HG03354 (cell line): ENCODE measurements around the gene OR2T6.
"Not testable (repeated sequence)": the region's sequence is repeated elsewhere in the genome, so short reads cannot be mapped to it uniquely, and the experiment has no call there.

Experiments used
- ATAC-seq: cut with Tn5 transposase; IDR thresholded peaks from one replicate; pipeline ENCODE4 v1.9.1; 2021; ENCODE audit warnings: mild to moderate bottlenecking; ENCODE audit not compliant: unreplicated experiment, poor library complexity, severe bottlenecking

OR2T6 gene

GRCh38 chr1:248431683-248432082 is 56.1 kb downstream of the OR2T6 start:
- ATAC-seq = not testable (repeated sequence)

DNA sequence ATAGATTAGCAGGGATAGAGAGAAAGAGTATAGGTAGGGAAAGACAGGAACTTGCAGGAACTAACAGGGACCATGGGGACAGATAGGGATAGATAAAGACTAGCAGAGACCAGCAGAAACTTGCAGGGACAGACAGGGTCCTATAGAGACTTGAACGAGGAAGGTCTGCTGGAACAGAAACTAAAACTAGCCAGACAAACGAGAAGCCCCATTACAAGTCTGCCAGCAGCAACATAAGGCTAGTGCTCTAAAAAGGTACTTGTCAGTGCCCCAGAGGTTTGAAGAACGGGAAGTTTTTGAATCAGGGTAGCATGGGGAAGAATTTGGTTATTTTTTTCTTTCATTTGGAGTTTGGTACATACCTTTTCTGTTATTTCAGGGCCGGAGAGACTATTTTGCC is 56.7 kb downstream of the OR2T6 start:
- ATAC-seq = not testable (repeated sequence)

- ATAC-seq = not testable (repeated sequence)
Measured at GRCh38 chr1:248433811-248434415, 58.4 kb downstream of the OR2T6 start.

DNA sequence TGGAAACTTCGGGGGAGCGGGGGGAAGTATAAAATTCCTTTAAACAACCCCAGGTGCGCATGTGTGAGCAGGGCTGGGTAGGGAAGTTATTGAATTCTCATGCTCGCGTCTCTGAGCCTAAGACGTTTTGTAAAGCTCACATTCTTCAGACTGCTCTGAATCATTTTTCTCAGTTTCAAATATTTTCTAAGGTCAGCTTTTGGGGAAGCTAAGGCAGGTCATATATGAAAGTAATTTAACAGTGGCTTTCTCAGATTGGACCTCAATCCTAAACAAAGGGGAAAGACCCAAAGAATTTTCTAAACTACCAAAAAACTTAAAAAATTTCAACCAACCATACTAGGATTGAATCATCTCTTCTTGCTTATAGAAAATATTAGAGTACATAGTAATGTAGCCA is 59.4 kb downstream of the OR2T6 start:
- not testable (repeated sequence) for ATAC-seq

DNA sequence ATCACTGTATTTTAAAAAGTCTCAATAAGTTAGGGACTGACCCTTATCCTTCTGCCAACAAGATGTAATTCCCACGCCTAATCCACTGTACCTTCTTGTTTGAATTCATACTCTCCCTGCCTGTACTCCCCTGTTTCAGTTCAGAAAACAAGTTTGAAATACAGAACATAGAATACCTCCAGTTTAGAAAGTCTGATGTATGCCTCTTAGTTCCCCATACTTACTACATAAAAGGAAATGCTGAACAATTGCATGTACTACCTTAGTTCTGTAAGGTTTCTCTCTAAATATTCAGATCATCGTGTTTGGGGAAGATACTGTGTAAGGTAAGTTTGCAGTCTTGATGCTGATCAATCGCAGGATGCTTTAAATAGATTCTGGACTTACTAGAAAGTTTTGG is 60.8 kb downstream of the OR2T6 start:
- peak; percentile 58 for ATAC-seq

DNA sequence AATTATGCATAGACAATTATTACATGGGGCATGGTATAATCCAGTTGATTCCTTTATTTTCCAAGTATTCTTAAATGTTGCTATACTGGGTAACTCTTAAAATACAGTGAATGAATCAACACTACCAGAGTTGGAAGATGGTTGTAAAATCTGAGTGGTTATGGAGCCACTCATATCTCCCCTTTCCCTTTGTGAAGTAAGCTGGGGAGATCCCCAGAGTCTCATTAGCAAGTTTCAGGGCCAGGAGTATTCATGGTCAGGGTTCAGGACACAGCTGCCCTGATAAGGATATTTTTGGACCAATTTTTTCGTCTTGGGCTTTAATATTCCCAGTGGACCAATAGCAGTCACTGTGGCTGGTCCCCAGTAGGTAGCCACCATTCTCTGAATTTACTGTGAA is 63.1 kb downstream of the OR2T6 start:
- not testable (repeated sequence) for ATAC-seq

GRCh38 chr1:248439283-248439682 is 63.7 kb downstream of the OR2T6 start:
- ATAC-seq = not testable (repeated sequence)
